Erythroblast (primary cell): ENCODE data around the gene TMEM61.

Experiments used
- GATA1 ChIP-seq: IDR thresholded peaks from 2 replicates; pipeline ENCODE4 v1.6.1; 2011; ENCODE audit warnings: low read depth, mild to moderate bottlenecking, control low read depth, low read length, moderate library complexity
- POLR2A ChIP-seq: IDR thresholded peaks from 2 replicates; pipeline ENCODE4 v1.6.1; 2011; ENCODE audit warnings: mild to moderate bottlenecking, low read length

DNA sequence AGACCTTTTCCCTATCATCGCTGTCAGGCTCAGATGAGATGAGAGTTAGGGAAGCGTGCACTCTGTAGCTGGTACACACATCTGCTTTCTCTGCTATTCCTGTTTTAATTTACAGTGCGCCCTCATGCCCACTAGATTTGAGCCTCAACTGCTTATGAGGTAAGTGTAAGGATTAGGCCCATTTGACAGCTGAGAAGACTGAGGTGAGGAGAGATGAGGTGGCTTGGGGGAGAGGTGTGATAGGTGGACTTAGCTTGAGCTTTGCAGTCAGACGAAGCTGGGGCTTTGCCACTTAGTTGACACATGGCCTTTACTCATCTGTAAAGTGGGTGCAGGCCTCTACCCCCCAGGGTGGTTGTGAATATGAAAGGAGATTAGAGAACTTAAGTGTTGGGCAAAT is 8.5 kb downstream of the TMEM61 start:
- no peak for TF ChIP-seq POLR2A
- no peak for TF ChIP-seq GATA1
